GM12801 (cell line): ENCODE data around the gene FCHO2.

Experiments used
- TF ChIP-seq, protein P1 (sequence below): IDR thresholded peaks from one replicate; pipeline ENCODE4 v1.5.1; 2011; ENCODE audit warnings: control low read depth; ENCODE audit not compliant: insufficient read length; ENCODE audit errors: extremely low read depth

FCHO2 gene

DNA sequence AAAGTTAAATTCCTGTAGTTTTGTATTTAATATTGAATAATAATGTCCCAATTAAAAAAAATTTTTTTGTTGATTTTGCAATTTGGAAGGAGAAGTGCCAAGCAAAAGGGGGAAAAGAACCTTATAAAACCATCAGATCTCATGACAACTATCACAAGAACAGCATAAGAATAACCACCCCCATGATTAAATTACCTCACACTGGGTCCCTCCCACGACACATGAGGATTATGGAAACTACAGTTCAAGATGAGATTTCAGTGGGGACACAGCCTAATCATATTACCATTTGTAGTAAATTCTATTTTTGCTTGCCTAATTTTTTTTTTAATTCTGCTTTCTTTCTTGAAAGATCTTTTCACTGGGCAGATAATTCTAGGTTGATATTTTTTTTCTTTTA lies 33.4 kb upstream of the FCHO2 start:
- TF ChIP-seq, protein P1, sequence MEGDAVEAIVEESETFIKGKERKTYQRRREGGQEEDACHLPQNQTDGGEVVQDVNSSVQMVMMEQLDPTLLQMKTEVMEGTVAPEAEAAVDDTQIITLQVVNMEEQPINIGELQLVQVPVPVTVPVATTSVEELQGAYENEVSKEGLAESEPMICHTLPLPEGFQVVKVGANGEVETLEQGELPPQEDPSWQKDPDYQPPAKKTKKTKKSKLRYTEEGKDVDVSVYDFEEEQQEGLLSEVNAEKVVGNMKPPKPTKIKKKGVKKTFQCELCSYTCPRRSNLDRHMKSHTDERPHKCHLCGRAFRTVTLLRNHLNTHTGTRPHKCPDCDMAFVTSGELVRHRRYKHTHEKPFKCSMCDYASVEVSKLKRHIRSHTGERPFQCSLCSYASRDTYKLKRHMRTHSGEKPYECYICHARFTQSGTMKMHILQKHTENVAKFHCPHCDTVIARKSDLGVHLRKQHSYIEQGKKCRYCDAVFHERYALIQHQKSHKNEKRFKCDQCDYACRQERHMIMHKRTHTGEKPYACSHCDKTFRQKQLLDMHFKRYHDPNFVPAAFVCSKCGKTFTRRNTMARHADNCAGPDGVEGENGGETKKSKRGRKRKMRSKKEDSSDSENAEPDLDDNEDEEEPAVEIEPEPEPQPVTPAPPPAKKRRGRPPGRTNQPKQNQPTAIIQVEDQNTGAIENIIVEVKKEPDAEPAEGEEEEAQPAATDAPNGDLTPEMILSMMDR = no peak

DNA sequence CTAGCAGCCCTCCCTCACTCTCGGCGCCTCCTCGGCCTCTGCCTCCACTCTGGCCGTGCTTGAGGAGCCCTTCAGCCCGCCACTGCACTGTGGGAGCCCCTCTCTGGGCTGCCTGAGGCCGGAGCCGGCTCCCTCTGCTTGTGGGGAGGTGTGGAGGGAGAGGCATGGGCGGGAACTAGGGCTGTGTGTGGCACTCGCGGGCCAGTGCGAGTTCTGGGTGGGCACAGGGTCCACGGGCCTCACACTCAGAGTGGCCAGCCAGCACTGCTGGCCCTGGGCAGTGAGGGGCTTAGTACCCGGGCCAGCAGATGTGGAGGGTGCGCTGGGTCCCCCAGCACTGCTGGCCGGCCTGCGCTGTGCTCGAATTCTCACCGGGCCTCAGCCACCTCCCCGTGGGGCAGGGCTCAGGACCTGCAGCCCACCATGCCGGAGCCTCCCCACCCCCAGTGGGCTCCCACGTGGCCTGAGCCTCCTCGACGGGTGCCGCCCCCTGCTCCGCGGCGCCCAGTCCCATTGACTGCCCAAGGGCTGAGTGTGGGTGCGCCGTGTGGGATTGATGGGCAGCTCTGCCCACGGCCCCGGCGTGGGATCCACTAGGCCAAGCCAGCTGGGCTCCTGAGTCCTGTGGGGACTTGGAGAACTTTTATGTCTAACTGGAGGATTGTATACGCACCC lies 30.4 kb upstream of the FCHO2 start:
- TF ChIP-seq, protein P1 = no peak

DNA sequence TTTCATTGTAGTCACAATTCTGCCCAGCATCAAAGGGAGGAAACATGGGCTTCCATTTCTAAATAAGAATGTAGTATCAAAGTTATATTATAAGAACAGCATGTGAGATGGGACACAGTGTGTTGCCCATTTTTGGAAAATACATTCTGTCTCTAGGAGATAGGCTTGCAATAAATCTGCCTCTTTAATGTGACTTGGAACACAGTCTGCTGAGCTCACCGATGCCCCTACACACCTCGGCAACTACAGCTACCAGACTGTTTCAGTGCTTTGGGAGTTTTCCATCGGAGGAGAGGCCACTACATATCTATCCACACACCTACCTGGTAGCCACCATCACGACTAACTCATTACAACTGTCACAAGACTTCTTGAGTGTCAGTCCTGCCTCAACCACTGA lies 18.9 kb upstream of the FCHO2 start:
- TF ChIP-seq, protein P1 = no peak

DNA sequence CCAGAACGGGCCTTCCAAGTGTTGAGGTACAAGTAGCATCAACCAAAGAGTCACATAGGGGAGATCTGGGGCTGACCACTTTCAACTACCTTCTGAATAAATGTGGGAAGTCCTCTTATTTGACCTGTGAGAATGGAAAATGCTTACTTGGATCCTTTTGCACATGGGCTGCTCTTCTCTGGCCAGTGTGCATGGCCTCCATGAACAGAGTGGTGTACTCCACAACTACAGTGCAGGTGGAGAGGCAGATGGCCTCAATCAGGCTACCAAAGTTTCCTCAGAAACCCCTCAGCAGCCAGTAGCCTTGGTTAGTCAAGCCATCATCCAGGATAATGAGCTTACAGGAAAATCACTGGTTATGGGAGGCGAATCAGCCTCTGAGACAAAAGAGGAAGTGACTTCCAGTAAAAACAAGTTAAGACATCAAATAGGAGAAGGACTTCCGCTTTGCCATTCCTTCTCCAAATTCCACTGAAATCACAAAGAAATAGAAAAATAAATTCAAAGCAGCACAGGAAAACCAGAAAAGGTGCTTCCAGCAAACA lies 18.3 kb upstream of the FCHO2 start:
- TF ChIP-seq, protein P1 = no peak

DNA sequence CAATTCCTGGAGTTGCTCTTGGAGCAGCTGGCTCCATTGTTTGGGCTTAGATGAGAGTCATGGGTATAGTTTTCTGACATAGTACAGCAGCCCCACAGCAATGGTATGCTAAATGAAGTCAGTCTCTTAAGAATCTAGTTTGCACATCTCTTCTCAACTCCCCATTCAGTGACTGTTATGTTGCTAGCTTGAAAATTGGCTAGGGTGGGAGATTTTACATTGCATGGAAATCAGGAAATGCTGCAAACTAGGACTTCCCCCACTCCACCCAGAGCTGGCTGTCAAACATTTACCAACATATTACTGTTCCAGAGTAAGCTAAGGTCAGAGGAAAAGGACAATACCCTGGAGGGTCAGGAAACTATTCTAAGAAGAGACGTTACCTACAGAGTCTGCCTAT lies 17.6 kb upstream of the FCHO2 start:
- TF ChIP-seq, protein P1 = no peak

DNA sequence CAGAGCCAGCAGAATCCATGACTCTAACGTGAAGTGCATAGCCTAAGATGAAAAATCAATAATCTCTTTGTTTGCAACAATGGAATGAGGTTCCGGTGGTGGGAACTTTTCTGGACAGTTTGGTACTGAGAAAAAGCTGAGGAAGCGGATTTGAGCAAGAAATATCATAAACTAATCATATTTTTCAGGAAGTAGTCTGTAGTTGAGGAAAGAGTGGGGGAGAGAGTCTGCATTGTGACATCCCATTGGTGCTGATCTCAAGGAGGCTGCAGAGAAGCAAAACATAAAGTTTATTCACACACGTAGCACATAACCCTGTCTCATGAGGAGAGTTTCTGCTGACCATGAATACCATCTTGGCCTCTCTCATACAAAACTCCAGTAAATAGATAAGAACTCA lies 15.8 kb upstream of the FCHO2 start:
- TF ChIP-seq, protein P1 = no peak

DNA sequence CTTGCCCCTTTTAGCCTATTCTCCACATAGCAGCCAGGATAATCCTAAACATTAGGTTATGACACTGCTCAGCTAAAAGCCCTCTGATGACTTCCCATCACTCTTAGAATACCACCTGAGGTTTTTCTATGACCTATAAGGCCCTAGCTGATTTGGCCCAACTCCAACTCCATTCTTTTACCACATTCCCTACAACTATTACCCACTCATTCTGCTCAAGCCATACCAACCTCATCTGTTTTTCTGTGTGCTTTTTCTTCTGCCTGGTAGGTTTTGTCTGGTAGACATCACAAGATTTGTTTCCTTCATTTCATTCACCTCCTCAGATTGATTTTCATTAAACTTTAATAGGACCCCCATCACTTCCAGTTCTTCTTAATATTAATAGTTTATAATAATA lies 12.5 kb upstream of the FCHO2 start:
- TF ChIP-seq, protein P1 = no peak

DNA sequence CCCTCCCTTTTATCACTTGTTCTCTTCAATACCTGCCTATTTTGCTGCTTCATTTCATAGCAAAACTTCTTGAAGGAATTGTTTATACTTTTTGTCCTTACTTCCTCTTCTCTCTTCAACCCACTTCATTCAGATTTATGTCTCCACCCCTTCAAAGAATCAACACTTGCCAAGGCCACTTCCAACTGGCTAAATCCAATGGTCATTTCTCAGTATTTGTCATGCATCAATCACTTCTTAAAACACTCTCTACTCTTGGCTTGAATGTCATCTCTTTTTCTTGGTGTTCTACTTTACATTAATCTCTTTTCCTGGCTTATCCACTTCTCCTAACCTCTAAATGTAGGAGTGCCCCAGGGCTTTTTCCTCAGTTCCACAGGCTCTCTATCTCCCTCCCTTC lies 8.3 kb upstream of the FCHO2 start:
- TF ChIP-seq, protein P1 = no peak
